Common myeloid progenitor, CD34-positive (primary cell): ENCODE measurements around the gene GRIK5.

Experiments
- CTCF ChIA-PET: fragments of 350-600 bp; sonication (Branson Sonifier 250); formaldehyde crosslinking; loops from one replicate; lab custom pipeline; 2021; ENCODE audit warnings: antibody characterized with exemption; lab: Charles Lee
- POLR2A ChIA-PET: fragments of 350-600 bp; sonication (Branson Sonifier 250); formaldehyde crosslinking; loops from one replicate; lab custom pipeline; 2021; ENCODE audit warnings: antibody characterized with exemption; lab: Charles Lee
- DNase-seq, 3 donors: peaks; one replicate each; pipeline versions ENCODE4 v3.0.0 to v3.0.0-alpha.2; 2013
- H3K27ac ChIP-seq, 2 experiments: 1 replicate in 1 of 2; 2 replicates in 1 of 2; pipeline ENCODE4 v1.7.0; 2013; ENCODE audit warnings: inconsistent platforms in 2 of 2, low read length in 2 of 2, mild to moderate bottlenecking in 2 of 2, low read depth in 1 of 2, moderate library complexity in 1 of 2; ENCODE audit not compliant: severe bottlenecking in 2 of 2, insufficient read depth in 1 of 2, poor library complexity in 1 of 2
- H3K27me3 ChIP-seq, 5 experiments: replicated peaks in 2 of 5; 1 replicate in 3 of 5; 2 replicates in 2 of 5; pipeline versions ENCODE4 v1.6.1 to v1.7.0; 2013; ENCODE audit warnings: low read length in 4 of 5, mild to moderate bottlenecking in 2 of 5, moderate library complexity in 2 of 5, inconsistent platforms in 1 of 5; ENCODE audit not compliant: insufficient read depth in 5 of 5, control insufficient read depth in 4 of 5
- H3K36me3 ChIP-seq, 4 experiments: 1 replicate in 2 of 4; 2 replicates in 2 of 4; pipeline versions ENCODE4 v1.6.1 to v1.7.0; 2013; ENCODE audit warnings: low read length in 3 of 4, control low read depth in 1 of 4, mild to moderate bottlenecking in 1 of 4; ENCODE audit not compliant: control insufficient read depth in 4 of 4, insufficient read depth in 4 of 4
- H3K4me1 ChIP-seq, 4 experiments: 1 replicate in 3 of 4; 2 replicates in 1 of 4; pipeline versions ENCODE4 v1.6.1 to v1.7.1; 2013; ENCODE audit warnings: low read length in 3 of 4, mild to moderate bottlenecking in 3 of 4, control low read depth in 1 of 4, inconsistent platforms in 1 of 4, moderate library complexity in 1 of 4; ENCODE audit not compliant: control insufficient read depth in 4 of 4, insufficient read depth in 4 of 4; ENCODE audit errors: control extremely low read depth in 1 of 4
- H3K4me3 ChIP-seq, 7 experiments: 1 replicate in 4 of 7; 2 replicates in 3 of 7; pipeline versions ENCODE4 v1.5.1 to v1.7.0; 2013; ENCODE audit warnings: mild to moderate bottlenecking in 7 of 7, low read length in 6 of 7, moderate library complexity in 6 of 7, inconsistent platforms in 2 of 7, low read depth in 2 of 7, control low read depth in 1 of 7; ENCODE audit not compliant: insufficient read depth in 4 of 7, control insufficient read depth in 1 of 7; ENCODE audit errors: extremely low read depth in 1 of 7
- H3K9me3 ChIP-seq, 5 experiments: 1 replicate in 4 of 5; 2 replicates in 1 of 5; pipeline versions ENCODE4 v1.6.1 to v1.7.1; 2013; ENCODE audit warnings: low read length in 4 of 5, mild to moderate bottlenecking in 2 of 5, inconsistent platforms in 1 of 5, low read depth in 1 of 5, moderate library complexity in 1 of 5; ENCODE audit not compliant: control insufficient read depth in 4 of 5, insufficient read depth in 2 of 5; ENCODE audit errors: control extremely low read depth in 1 of 5
- WGBS: methylation state at CpG from one replicate; pipeline ENCODE4 v1.1.5; 2013; ENCODE audit not compliant: insufficient coverage; 5-methylcytosine and 5-hydroxymethylcytosine counted together

Gene GRIK5

GRCh38 chr19:42095814-42096230 is 25.8 kb upstream of the GRIK5 start:
- Histone ChIP-seq H3K9me3 (no peaks in the 10 kb centered on the region), H3K4me1 (peaks cover 0 to 16% (median 8%) of the 10 kb centered on the region in 4 experiments), H3K4me3 (no peak overlapping the region), H3K27ac (no peak overlapping the region), H3K36me3 (peaks cover 7 to 31% (median 10%) of the 10 kb centered on the region in 4 experiments), H3K27me3 (no peaks in the 10 kb centered on the region)
- ChIA-PET POLR2A (no interaction called here), CTCF (interaction anchor here (0.8 to 2.1 kb wide), 3 partner anchors 14 to 95 kb away, joined by 3 to 7 read pairs (median 3); no protein-coding TSS in a partner anchor)
- WGBS = 92% methylated on average over 20 of the region's 28 CpGs
- DNase-seq = no peak

GRCh38 chr19:42095142-42095813 is 25.3 kb upstream of the GRIK5 start:
- no peak overlapping the region for H3K4me3 ChIP-seq
- H3K9me3 ChIP-seq = no peaks in the 10 kb centered on the region
- no peak for DNase-seq
- CTCF ChIA-PET = interaction anchor here (0.8 to 3.8 kb wide), 6 partner anchors 8 to 95 kb away, joined by 3 to 31 read pairs (median 4); no protein-coding TSS in a partner anchor
- POLR2A ChIA-PET = no interaction called here
- 95% methylated on average over 35 of the region's 36 CpGs for WGBS
- H3K27ac ChIP-seq = no peak overlapping the region
- H3K36me3 ChIP-seq = peaks cover 7 to 31% (median 10%) of the 10 kb centered on the region in 4 experiments
- H3K4me1 ChIP-seq = peaks cover 0 to 19% (median 8%) of the 10 kb centered on the region in 4 experiments
- H3K27me3 ChIP-seq = no peaks in the 10 kb centered on the region

- POLR2A ChIA-PET = no interaction called here
- Histone ChIP-seq H3K27ac (no peak overlapping the region), H3K36me3 (peaks cover 7 to 27% (median 9%) of the 10 kb centered on the region in 4 experiments), H3K4me1 (peaks cover 0 to 22% (median 8%) of the 10 kb centered on the region in 4 experiments), H3K9me3 (no peaks in the 10 kb centered on the region), H3K4me3 (no peak overlapping the region), H3K27me3 (no peaks in the 10 kb centered on the region)
- WGBS = 100% methylated on average over 4 of the region's 4 CpGs
- no peak for DNase-seq
- CTCF ChIA-PET = interaction anchor here (0.6 to 3.8 kb wide), 6 partner anchors 8 to 235 kb away, joined by 3 to 31 read pairs (median 4); no protein-coding TSS in a partner anchor
These were observed 23.9 kb upstream of the GRIK5 start for GRCh38 chr19:42093926-42094325.

GRCh38 chr19:42093505-42093904 is 23.5 kb upstream of the GRIK5 start:
- no peak overlapping the region for H3K27ac ChIP-seq
- ChIA-PET CTCF (interaction anchor here (0.6 to 3.8 kb wide), 5 partner anchors 8 to 234 kb away, joined by 3 to 31 read pairs (median 5); no protein-coding TSS in a partner anchor), POLR2A (no interaction called here)
- no peak overlapping the region for H3K4me3 ChIP-seq
- no peak for DNase-seq
- no peaks in the 10 kb centered on the region for H3K9me3 ChIP-seq
- peaks cover 0 to 23% (median 8%) of the 10 kb centered on the region in 4 experiments for H3K4me1 ChIP-seq
- 95% methylated on average over 3 of the region's 4 CpGs for WGBS
- peaks cover 7 to 24% (median 8%) of the 10 kb centered on the region in 4 experiments for H3K36me3 ChIP-seq
- no peaks in the 10 kb centered on the region for H3K27me3 ChIP-seq

GRCh38 chr19:42092350-42092749 is 22.3 kb upstream of the GRIK5 start:
- peak; percentile 93 to 98 (median 97) for DNase-seq
- POLR2A ChIA-PET = interaction anchor here (0.8 kb wide), 1 partner anchor 16 kb away, joined by 5 read pairs; the partner anchor contains the start of gene ZNF574
- no peaks in the 10 kb centered on the region for H3K27me3 ChIP-seq
- H3K4me3 ChIP-seq = peak overlapping the region in 2 of 7 experiments; percentile 11 to 48
- CTCF ChIA-PET = interaction anchor here (0.7 to 3.8 kb wide), 6 partner anchors 9 to 196 kb away, joined by 3 to 31 read pairs (median 3); no protein-coding TSS in a partner anchor
- H3K9me3 ChIP-seq = no peaks in the 10 kb centered on the region
- peaks cover 0 to 23% (median 8%) of the 10 kb centered on the region in 4 experiments for H3K4me1 ChIP-seq
- H3K27ac ChIP-seq = peak overlapping the region; percentile 69 to 87
- peaks cover 5 to 24% (median 8%) of the 10 kb centered on the region in 4 experiments for H3K36me3 ChIP-seq
- 17% methylated on average over 4 of the region's 5 CpGs for WGBS

GRCh38 chr19:42091742-42092141 is 21.7 kb upstream of the GRIK5 start:
- Histone ChIP-seq H3K36me3 (peaks cover 5 to 24% (median 8%) of the 10 kb centered on the region in 4 experiments), H3K4me1 (peaks cover 0 to 23% (median 8%) of the 10 kb centered on the region in 4 experiments), H3K4me3 (no peak overlapping the region), H3K27ac (peak overlapping the region; percentile 69 to 87), H3K27me3 (no peaks in the 10 kb centered on the region), H3K9me3 (no peaks in the 10 kb centered on the region)
- peak; percentile 25 to 63 (median 63) for DNase-seq
- WGBS = 73% methylated on average over 4 of the region's 10 CpGs
- ChIA-PET CTCF (interaction anchor here (0.7 to 3.8 kb wide), 6 partner anchors 9 to 197 kb away, joined by 3 to 31 read pairs (median 3); no protein-coding TSS in a partner anchor), POLR2A (interaction anchor here (0.7 to 0.8 kb wide), 2 partner anchors 15 to 53 kb away, joined by 3 to 5 read pairs; partner anchors contain the start of gene ZNF574)
